ENCODE data around the gene CAND2.
"Not testable (repeated sequence)": the region's sequence is repeated elsewhere in the genome, so short reads cannot be mapped to it uniquely, and the experiment has no call there.

Gene CAND2

DNA sequence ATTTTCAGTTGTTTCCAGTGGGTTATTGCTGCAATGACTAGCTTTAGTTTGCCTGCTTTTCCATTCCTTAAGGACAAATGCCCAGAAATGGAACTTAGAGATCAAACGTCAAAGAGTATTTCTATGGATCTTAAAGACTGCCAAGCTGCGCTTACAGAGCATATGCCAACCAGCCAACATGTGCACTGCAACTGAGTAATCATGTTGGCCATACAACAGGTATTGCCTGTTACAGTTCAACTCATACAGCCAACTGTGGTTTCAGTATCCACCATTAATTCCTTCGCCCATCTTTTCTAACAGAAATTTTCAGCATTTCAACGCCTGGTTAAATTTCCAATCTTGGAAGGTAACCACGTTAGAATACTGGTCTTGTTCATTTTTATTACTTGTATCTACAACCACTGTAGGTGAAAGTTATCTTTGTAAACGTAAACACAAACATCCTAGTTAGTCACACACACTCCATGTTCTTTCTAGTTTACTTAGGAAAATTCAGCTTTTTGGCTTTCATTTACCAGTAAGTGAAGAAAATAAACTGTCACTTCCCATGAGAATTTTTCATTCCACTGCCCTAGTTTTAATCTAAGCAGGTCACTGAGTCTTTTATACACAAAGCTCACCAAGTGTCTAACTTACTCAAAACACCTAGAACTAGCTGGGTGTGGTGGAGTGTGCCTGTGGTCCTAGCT lies 41.0 kb downstream of the CAND2 start:
- Histone ChIP-seq H3K36me3 (ENCODE audit: insufficient read depth, low read length) (peaks cover 65% of the 10 kb centered on the region), H3K9me3 (ENCODE audit: control insufficient read depth, insufficient read depth, low read length) (no peaks in the 10 kb centered on the region), H3K4me1 (ENCODE audit: insufficient read depth, low read length) (peaks cover 31% of the 10 kb centered on the region), H3K9ac (ENCODE audit: low read depth, low read length) (no peak overlapping the region)

DNA sequence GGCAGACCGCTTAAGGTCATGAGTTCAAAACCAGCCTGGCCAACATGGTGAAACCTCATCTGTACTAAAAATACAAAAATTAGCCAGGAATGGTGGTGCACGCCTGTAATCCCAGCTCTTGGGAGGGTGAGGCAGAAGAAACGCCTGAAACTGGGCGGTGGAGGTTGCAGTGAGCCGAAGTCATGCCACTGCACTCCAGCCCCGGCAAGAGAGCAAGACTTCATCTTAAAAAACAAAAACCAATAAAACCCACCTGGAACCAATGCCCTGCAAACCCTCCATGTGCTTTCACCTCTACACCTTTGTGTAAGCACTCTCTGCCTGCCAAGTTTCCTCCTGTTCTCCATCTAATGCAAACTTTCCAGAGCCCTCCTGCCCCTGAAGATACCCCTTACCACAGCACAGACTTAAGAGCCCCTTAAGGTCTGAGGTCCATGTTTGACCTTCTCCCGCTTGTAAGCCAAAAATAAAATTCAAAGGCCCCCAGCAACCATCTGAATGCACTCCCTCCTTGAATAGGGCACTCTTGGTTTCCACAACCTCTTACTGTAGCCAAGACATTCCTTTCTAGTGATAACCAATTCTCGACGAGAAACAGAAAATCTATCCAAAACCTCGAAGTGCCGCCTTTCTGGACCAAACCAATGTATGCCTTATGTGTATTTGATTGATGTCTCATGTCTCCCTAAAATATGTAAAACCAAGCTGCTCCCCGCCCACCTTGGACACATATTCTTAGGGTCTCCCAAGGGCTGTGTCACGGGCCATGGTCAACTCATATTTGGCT lies 41.9 kb downstream of the CAND2 start:
- peaks cover 28% of the 10 kb centered on the region for H3K4me1 ChIP-seq (ENCODE audit: insufficient read depth, low read length)
- peaks cover 59% of the 10 kb centered on the region for H3K36me3 ChIP-seq (ENCODE audit: insufficient read depth, low read length)
- no peak overlapping the region for H3K9ac ChIP-seq (ENCODE audit: low read depth, low read length)
- H3K9me3 ChIP-seq (ENCODE audit: control insufficient read depth, insufficient read depth, low read length) = no peaks in the 10 kb centered on the region

GRCh38 chr3:12839156-12839946 lies 42.9 kb downstream of the CAND2 start:
- H3K4me1 ChIP-seq (ENCODE audit: insufficient read depth, low read length) = peaks cover 20% of the 10 kb centered on the region
- H3K36me3 ChIP-seq (ENCODE audit: insufficient read depth, low read length) = peaks cover 54% of the 10 kb centered on the region

DNA sequence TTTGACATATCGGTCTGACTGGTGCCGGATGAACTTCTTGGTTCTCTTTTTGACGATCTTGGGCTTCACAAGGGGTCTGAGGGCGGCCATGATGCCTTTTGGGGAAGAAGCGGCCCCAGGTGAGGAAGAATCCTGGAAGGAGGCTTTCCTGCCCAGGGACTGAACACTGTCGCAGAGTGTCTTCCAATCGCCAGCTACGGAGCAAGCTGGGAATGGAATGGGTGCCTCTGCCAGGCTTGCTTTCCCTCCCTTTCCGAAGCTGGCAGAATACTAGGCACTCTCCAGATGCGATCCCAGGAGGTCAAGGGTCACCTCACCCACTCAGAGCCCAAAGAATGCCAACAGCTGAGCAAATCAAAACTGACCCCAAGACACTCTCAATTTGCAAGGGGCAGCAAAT lies 43.7 kb downstream of the CAND2 start:
- H3K36me3 ChIP-seq (ENCODE audit: insufficient read depth, low read length) = peaks cover 47% of the 10 kb centered on the region
- not testable (repeated sequence) for H3K9me3 ChIP-seq (ENCODE audit: control insufficient read depth, insufficient read depth, low read length)
- peak overlapping the region; percentile 93 for H3K9ac ChIP-seq (ENCODE audit: low read depth, low read length)
- H3K4me1 ChIP-seq (ENCODE audit: insufficient read depth, low read length) = peaks cover 16% of the 10 kb centered on the region

More at GRCh38 chr3:12839156-12839946, 42.9 kb downstream of the CAND2 start:
- Histone ChIP-seq H3K9me3 (ENCODE audit: control insufficient read depth, insufficient read depth, low read length) (no peaks in the 10 kb centered on the region), H3K9ac (ENCODE audit: low read depth, low read length) (peak overlapping the region; percentile 93; the same call in 1 of the 2 replicates)

DNA sequence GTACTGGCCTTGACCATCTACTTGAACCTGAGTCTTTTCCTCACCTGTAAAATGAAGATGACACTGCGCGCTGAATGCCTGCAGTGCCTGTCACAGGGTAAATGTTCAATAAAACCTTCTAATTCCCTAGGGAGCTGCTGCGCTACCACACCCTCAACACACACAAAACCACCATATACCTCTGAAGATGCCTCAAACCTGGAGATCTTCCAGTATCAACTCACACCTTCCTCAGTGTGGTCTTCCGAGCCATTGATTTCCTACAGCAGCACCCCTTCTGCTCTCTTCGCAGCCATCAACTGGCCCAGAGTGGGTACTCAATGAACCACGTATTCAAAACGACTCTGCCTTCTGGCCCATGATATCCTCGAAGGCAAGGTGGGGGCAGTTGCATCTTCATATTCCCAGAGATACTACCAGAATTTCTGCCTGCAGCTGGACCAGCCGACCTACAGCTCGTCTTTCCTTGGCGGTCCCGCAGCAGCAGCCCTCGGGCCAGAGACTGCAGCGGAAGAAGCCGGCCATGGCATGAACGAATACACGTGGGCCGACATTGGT lies 44.2 kb downstream of the CAND2 start:
- peak overlapping the region; percentile 93 for H3K9ac ChIP-seq (ENCODE audit: low read depth, low read length)
- H3K36me3 ChIP-seq (ENCODE audit: insufficient read depth, low read length) = peaks cover 41% of the 10 kb centered on the region
- peaks cover 16% of the 10 kb centered on the region for H3K4me1 ChIP-seq (ENCODE audit: insufficient read depth, low read length)
- H3K9me3 ChIP-seq (ENCODE audit: control insufficient read depth, insufficient read depth, low read length) = no peaks in the 10 kb centered on the region

DNA sequence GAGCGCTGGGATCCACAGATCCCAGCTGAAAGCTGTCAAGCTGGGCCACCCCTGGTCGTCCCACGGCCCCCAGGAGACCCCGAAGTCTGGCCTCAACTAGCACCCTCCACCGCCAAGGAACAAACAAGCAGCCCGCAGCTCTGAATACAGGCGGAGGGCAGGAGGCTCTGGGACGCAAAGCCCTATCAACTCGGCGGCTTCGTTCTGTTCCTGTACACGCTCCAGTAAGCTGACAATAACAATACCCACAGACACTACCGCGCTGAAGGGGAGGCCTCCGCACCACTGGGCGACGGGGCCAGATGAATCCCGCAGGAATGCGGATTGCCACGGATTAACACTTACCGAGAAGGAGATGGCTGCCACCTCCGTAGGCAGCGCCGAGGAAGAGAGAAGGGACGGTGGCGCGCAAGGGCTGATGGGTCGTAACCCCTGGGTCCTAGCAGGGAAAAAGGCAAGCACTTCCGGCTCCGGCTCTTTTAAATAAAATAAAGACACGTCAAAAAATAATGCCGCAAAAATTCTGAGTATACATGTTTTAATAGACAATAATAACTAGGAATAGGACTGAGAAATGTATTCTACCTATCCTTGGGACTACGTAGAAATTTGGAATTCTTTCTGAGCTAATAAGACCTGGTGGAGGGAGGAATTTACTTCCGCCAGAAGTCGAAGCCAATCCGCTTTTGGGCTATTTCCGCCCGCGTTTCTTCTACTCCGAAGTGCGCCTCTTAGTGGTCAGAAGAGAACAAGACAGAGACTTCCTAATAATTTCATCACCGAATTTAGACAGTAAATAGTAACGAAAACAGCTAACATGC lies 44.9 kb downstream of the CAND2 start, which contains the start of gene RPL32:
TSS of gene RPL32 (minus strand) at position 417 of the 821 bp plus-strand sequence. CDS start 1,328 bp downstream, outside the sequence.
- Histone ChIP-seq H3K9ac (ENCODE audit: low read depth, low read length) (peak within 1 kb of the TSS; percentile 93), H3K4me1 (ENCODE audit: insufficient read depth, low read length) (peaks cover 14% of the 10 kb centered on the region), H3K9me3 (ENCODE audit: control insufficient read depth, insufficient read depth, low read length) (peaks cover under 1% of the 10 kb centered on the region; the same call in 1 of the 2 replicates), H3K36me3 (ENCODE audit: insufficient read depth, low read length) (peaks cover 35% of the 10 kb centered on the region)

DNA sequence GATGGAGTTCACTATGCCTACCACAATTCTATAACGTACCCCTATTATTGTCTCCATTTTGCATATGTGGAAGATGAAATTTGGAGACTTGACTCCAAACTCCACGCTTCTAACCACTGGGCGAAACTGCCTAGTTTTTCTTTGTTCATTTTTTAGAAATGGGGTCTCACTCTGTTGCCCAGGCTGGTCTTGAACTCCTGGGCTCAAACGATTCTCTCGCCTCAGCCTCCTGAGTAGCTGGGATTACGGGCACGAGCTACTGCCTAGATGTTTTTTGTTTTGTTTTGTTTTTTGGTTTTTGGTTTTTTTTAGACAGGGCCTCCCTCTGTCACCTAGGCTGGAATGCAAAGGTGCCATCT lies 45.5 kb downstream of the CAND2 start:
- H3K9me3 ChIP-seq (ENCODE audit: control insufficient read depth, insufficient read depth, low read length) = peaks cover 6% of the 10 kb centered on the region; the same call in 1 of the 2 replicates
- H3K9ac ChIP-seq (ENCODE audit: low read depth, low read length) = peak overlapping the region; percentile 93
- peaks cover 29% of the 10 kb centered on the region for H3K36me3 ChIP-seq (ENCODE audit: insufficient read depth, low read length)
- peaks cover 9% of the 10 kb centered on the region; the same call in 1 of the 2 replicates for H3K4me1 ChIP-seq (ENCODE audit: insufficient read depth, low read length)

DNA sequence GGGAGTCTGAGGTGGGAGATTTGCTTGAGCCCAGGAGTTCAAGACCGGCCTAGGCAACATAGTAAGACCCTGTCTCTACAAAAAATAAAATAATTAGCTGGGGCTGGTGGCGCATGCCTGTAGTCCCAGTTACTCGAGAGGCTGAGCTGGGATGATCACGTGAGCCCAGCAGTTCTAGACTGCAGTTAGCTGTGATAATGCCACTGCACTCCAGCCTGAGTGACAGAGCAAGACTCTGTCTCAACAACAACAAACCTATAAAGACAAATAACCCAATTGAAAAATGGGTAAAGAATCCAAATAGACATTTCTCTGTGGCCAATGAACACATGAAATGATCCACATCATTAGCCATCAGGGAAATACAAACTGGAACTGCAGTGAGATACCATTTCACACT lies 46.0 kb downstream of the CAND2 start:
- Histone ChIP-seq H3K4me1 (ENCODE audit: insufficient read depth, low read length) (peaks cover 9% of the 10 kb centered on the region; the same call in 1 of the 2 replicates), H3K9ac (ENCODE audit: low read depth, low read length) (no peak overlapping the region), H3K36me3 (ENCODE audit: insufficient read depth, low read length) (peaks cover 25% of the 10 kb centered on the region), H3K9me3 (ENCODE audit: control insufficient read depth, insufficient read depth, low read length) (peaks cover 7% of the 10 kb centered on the region; the same call in 1 of the 2 replicates)

- Histone ChIP-seq H3K36me3 (ENCODE audit: insufficient read depth, low read length) (no peaks in the 10 kb centered on the region), H3K9me3 (ENCODE audit: control insufficient read depth, insufficient read depth, low read length) (peaks cover 7% of the 10 kb centered on the region; the same call in 1 of the 2 replicates)
These were observed 49.3 kb downstream of the CAND2 start for GRCh38 chr3:12845811-12846210.

DNA sequence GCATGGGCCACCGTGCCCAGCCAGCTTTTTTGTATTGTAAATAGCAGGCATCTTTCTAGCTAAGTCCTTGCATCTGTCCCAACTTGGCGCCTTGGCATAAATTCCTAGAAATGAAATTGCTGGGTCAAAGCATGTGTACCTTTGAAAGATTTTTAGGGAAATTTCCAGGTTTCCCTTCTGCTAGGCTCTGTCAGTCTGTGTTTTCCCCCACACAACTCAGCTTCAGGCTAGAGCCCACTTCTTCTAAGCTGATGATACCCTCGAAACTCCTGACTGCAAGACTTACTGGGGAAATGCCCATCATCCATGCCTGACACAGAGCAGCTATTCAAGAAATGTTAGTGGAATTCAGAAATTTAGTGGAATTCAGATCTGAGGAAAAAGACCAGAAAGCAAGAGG lies 55.7 kb downstream of the CAND2 start:
- Histone ChIP-seq H3K36me3 (ENCODE audit: insufficient read depth, low read length) (no peaks in the 10 kb centered on the region), H3K9ac (ENCODE audit: low read depth, low read length) (no peak overlapping the region)

More at GRCh38 chr3:12845811-12846210, 49.3 kb downstream of the CAND2 start:
- H3K4me1 ChIP-seq (ENCODE audit: insufficient read depth, low read length) = no peaks in the 10 kb centered on the region
- H3K9ac ChIP-seq (ENCODE audit: low read depth, low read length) = no peak overlapping the region

GRCh38 chr3:12853847-12854246 lies 57.4 kb downstream of the CAND2 start:
- not testable (repeated sequence) for H3K9me3 ChIP-seq (ENCODE audit: control insufficient read depth, insufficient read depth, low read length); H3K9ac ChIP-seq (ENCODE audit: low read depth, low read length); H3K36me3 ChIP-seq (ENCODE audit: insufficient read depth, low read length); H3K4me1 ChIP-seq (ENCODE audit: insufficient read depth, low read length)

More for the DNA sequence above, 55.7 kb downstream of the CAND2 start:
- H3K4me1 ChIP-seq (ENCODE audit: insufficient read depth, low read length) = no peaks in the 10 kb centered on the region
- no peaks in the 10 kb centered on the region for H3K9me3 ChIP-seq (ENCODE audit: control insufficient read depth, insufficient read depth, low read length)

DNA sequence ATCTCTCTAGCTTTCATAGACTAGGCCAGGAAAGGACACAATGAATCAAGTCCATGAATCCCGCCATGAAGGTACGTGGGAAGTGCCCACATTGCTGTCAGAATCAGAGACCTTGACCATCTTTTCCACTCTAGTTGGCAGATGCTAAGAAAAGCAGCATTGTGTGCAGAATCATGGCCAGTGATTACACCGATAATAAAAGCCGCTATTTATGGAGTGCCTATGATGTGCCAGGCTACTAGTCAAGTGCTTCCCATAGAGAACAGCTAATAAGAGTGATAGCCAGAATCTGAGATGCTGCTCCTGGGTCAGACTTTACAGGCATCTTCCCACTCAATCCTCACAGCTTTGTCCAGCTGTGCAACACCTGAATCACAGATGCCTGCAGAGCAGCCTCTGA lies 58.1 kb downstream of the CAND2 start:
- Histone ChIP-seq H3K9ac (ENCODE audit: low read depth, low read length) (no peak overlapping the region), H3K9me3 (ENCODE audit: control insufficient read depth, insufficient read depth, low read length) (no peaks in the 10 kb centered on the region), H3K36me3 (ENCODE audit: insufficient read depth, low read length) (no peaks in the 10 kb centered on the region), H3K4me1 (ENCODE audit: insufficient read depth, low read length) (no peaks in the 10 kb centered on the region)

DNA sequence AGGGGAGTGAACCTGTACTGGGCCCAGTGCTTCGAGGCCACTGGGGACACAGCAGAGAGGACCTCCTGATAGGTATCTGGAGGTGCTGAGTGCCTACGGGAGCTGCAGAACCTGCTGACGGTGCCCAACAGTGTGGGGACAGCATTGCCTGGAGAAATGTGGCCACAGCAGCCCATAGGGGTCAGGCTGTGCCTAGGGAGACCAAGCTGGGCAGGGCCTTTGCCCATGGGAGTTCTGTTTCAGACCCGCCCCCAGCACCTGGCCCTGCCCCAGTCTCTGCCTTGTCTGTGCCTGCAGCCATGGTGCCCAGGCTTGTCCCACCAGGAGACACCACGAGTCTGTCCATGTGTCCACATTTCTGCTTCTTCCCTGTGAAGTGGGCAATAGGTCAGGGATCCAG lies 60.1 kb downstream of the CAND2 start:
- no peaks in the 10 kb centered on the region for H3K36me3 ChIP-seq (ENCODE audit: insufficient read depth, low read length)
- no peaks in the 10 kb centered on the region for H3K4me1 ChIP-seq (ENCODE audit: insufficient read depth, low read length)
- no peak overlapping the region for H3K9ac ChIP-seq (ENCODE audit: low read depth, low read length)
- H3K9me3 ChIP-seq (ENCODE audit: control insufficient read depth, insufficient read depth, low read length) = no peaks in the 10 kb centered on the region
